ENCODE results near the gene TBCD.

GRCh38 chr17:82726427-82726826, 25.4 kb upstream of the TBCD start:
- TF ChIP-seq ZNF239 (CRISPR knock-in tag; IDR thresholded peaks at IDR 0.05) (no peak), ZNF282 (CRISPR knock-in tag; IDR thresholded peaks at IDR 0.05) (no peak), EGR1 (conservative IDR thresholded peaks at IDR 0.05) (no peak), NR2C2 (CRISPR knock-in tag; IDR thresholded peaks at IDR 0.05) (no peak), NR2C2 (tag; IDR thresholded peaks at IDR 0.05) (no peak)
- TF ChIP-seq, protein P1, sequence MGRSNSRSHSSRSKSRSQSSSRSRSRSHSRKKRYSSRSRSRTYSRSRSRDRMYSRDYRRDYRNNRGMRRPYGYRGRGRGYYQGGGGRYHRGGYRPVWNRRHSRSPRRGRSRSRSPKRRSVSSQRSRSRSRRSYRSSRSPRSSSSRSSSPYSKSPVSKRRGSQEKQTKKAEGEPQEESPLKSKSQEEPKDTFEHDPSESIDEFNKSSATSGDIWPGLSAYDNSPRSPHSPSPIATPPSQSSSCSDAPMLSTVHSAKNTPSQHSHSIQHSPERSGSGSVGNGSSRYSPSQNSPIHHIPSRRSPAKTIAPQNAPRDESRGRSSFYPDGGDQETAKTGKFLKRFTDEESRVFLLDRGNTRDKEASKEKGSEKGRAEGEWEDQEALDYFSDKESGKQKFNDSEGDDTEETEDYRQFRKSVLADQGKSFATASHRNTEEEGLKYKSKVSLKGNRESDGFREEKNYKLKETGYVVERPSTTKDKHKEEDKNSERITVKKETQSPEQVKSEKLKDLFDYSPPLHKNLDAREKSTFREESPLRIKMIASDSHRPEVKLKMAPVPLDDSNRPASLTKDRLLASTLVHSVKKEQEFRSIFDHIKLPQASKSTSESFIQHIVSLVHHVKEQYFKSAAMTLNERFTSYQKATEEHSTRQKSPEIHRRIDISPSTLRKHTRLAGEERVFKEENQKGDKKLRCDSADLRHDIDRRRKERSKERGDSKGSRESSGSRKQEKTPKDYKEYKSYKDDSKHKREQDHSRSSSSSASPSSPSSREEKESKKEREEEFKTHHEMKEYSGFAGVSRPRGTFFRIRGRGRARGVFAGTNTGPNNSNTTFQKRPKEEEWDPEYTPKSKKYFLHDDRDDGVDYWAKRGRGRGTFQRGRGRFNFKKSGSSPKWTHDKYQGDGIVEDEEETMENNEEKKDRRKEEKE (IDR thresholded peaks at IDR 0.05; ENCODE audit: borderline replicate concordance in 1 of 2, control insufficient read depth in 1 of 2, low read depth in 2 of 2, low read length in 1 of 2): no peak
